NCI-H345 treated with DMSO at 0.1 percent for 48 hours (cell line): ENCODE results near the gene SORL1-AS1.
"Not testable (repeated sequence)": the region's sequence is repeated elsewhere in the genome, so short reads cannot be mapped to it uniquely, and the experiment has no call there.

Source experiments
- DNase-seq: peaks from one replicate; lab custom pipeline; 2025; ENCODE audit not compliant: unreplicated experiment; lab: John Stamatoyannopoulos, UW

The SORL1-AS1 gene

DNA sequence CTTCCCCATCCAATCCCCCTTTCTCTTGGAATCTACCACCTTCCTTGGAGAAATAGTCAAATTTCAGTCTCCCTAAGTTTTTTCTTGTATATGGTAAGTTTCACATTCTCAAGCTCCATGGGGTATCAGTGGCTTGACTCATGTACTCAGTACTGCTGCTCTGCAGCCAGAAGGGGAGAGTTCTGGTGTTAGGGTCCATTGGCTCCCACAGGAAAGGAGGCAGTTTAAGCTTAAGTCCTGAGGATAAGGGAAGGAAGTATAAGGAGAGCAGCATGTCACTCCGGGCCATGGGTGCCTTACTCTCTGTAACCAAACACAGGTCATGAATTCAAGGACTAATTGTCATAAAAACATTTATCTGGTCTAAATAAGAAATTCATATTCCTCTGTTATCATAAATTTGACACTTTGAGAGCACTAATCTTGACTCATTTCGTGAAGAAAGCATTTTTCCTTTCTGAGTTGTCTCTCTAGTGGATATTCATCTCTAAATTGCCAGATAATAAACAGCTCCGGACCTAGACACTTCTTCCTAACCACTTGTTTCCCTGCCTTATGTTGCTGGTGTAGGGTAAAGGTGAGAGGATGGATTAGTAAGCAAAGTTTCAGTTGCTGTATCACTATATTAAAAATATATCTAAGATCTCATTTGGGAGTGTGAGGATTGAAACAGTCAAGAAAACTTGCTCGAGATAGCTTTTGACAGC is 20.8 kb downstream of the SORL1-AS1 start:
- no peak for DNase-seq

GRCh38 chr11:121429556-121429955 is 23.2 kb downstream of the SORL1-AS1 start:
- no peak for DNase-seq

DNA sequence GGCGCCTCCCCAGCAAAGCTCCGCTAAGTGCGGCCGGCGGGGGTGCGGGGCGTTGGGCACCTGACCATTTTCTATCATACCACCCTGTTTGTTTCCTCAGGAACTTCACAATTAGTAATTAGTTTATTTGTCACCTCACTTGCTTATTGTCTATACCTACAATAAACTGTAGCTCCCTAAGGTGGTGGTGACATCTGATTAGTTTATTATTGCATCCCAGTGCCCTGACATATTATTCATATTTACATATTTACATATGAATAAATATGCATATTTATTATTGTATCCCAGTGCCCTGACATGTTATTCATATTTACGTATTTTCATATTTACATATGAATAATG is 25.4 kb downstream of the SORL1-AS1 start:
- DNase-seq, result no peak

DNA sequence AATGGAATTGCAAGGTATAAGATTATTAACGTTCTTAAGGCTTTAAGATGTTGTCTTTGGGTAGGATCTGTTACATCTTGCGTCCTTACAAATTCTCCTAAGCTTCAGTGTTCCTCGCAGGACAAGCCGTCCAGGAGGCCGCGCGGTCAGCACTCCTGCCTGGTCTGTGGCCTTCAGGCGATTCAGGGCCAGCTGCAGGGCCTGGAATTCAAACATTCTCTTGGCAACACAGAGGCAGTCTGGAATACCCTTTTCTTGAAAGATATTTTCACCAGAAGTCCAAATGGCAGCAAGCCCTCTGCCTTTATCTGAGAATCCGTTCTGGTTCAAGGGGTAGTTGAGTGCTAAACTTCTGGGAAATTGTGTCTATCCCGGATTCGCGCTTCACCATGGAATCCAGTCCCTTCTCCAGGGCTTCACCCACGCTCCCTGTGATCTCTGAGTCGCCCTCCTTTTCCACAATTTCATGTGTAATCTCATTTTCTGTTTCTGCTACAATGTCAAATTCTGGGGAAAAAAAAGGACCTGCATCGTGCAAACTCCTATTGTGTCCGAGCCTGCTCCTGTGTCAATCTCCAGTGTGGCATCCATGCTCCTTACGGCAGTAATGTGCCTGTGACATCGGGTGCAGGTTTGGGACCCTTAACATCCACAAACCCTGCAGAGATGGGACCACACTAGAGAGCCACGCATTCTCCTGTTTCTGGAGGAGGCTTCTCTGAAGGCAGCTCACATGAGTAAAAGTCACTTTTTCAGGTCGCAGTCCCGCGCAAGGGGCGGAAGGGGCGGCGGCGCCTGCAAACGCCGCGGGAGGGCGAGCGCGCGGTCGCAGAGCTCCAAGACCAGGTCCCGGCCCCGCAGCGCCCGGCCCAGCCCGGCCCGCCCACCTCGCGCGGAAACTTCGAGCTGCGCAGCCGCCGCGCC is 26.0 kb downstream of the SORL1-AS1 start:
- no peak for DNase-seq

DNA sequence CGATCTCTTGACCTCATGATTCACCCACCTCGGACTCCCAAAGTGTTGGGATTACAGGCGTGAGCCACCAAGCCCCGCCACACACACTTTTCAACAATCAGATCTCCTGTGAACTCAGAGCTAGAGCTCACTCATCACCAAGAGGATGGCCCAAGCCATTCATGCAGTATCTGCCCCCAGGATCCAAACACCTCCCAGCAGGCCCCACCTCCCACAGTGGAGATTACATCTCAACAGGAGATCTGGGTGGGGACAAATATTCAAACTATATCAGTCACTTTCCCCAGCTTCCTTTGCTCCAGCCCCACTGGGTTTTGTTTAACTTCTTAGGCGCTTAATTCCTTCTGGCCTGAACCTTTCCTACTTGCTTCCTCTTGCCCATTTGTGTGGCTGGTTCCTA is 26.9 kb downstream of the SORL1-AS1 start:
- no peak for DNase-seq

GRCh38 chr11:121422675-121423074 is 30.1 kb downstream of the SORL1-AS1 start:
- DNase-seq, result no peak

DNA sequence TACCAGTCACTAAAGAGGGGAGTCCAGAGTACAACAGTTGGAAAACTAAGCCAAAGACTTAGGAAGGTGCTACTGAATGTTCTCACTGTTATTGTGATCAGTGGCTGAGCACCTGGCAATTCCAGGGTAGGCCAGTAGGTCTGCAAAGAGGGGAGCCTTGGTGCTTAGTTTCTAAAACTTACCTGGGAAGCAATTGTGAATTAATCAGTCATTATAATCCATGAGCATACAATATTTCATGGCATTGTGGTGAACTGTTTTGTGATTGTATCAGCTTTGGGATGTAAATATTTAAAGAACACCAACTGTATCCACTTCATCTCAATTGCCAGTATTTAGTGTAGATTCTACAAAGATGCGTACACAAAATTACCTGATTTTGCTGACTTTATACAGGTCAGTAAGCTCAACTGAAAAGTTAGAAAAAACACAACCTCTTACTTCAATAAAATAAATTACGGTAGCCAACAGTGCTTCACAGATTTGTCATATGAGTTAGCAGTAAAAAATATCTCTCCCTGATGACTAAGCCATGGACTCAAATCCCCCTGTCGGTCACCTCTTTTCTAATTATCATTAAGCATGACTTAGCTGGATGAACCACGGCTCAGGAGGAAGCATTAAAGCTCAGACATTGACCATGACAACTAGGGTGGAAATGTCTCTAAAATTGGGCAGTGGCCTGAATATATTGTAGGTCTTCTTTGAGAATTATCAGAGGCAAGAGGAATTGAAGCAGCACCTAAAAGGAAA is 31.4 kb downstream of the SORL1-AS1 start:
- DNase-seq, result no peak

DNA sequence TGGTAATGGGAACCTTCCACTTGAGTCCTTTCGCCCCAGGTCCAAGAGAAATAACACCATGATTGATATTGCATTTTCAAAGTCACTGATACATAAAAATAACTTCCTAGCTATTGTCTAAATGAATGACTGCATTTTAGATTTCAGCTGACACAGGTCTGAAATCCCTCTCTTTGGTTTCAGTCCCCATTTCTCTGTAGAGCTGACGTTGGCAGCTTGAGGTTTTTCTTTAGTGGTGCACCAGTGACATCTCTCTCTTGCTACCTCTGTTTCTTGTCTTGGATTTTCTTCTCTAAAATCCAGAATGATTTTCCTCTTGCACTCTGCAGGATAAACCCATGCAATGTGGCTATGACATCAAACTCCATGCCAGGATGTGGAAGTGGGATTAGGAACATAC is 32.4 kb downstream of the SORL1-AS1 start:
- DNase-seq, result no peak

DNA sequence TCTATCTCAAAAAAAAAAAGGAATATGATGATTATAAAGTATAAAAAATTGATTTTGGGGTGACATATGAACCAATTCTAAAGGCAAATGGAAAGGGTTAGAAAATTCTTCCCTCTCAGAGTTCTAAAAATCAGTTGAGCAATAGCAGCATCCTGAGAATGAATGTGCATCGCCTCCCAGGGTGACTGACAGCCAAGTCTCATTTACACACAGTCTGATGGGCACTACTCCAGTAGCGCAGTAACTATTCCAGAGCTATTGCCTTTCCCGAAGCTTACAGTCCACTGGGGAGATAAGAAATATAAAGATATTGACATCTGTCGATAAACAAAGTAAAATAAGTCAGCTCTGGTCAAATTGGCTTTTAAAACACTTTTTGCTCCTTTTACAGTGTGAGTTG is 32.9 kb downstream of the SORL1-AS1 start:
- DNase-seq, result no peak

GRCh38 chr11:121418625-121419114 is 34.1 kb downstream of the SORL1-AS1 start:
- DNase-seq, result no peak

- DNase-seq, result no peak
These were observed 35.2 kb downstream of the SORL1-AS1 start for GRCh38 chr11:121417607-121418006.

GRCh38 chr11:121417055-121417551 is 35.7 kb downstream of the SORL1-AS1 start:
- DNase-seq, result no peak

DNA sequence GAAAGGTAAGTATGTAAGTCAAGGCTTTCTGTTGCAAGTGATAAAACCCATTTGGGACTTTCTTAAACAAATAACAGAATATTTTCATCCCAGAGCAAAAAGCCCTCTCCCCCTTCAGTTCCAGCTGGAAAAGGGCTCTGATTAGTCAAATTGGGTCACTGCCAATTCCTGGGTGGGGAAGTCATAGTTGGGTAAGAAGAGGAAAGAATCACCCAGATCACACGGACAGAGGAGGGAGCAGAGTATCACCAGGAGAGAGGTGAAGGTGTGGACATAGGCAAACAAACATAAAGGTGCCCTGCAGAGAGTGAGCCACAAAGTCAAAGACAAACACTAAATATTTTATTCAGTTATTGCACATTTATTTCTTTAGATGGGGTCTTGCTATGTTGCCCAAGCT is 36.9 kb downstream of the SORL1-AS1 start:
- DNase-seq, result no peak

DNA sequence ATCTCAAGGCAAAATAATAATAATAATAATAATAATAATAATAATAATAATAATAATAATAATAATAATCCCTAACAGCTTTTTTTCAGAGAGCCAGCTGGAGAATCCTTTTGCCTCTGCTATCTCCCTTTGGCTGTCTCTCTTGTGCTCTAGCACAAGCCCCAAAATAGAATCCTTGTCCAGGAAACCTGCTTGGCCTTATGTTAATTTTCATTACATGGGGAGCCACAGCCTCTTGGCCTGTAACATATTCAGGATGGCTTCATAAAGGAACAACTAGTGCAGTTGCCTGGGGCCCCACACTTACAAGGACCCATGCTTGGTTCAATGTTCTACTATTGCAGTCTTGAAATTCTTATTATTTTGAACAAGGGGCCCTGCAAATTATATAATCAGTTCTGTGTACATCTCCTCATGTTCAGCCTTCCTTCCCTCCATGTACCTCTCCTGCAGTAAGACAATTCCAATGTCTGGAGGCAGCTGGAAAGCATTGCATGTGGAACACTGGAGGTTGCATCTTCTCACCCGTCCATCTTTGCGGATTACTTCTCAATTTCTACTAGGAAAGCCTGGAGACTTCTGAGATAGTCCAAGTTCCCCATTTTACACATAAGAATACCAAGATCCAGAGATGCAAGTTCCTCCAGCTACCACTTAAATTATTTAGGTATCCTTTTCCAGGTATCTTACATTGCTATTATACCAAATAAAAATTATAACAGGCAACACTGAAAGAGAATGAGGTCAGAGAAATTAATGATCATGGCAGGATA is 38.4 kb downstream of the SORL1-AS1 start:
- no peak for DNase-seq

GRCh38 chr11:121412711-121413415 is 39.9 kb downstream of the SORL1-AS1 start:
- DNase-seq, result no peak

DNA sequence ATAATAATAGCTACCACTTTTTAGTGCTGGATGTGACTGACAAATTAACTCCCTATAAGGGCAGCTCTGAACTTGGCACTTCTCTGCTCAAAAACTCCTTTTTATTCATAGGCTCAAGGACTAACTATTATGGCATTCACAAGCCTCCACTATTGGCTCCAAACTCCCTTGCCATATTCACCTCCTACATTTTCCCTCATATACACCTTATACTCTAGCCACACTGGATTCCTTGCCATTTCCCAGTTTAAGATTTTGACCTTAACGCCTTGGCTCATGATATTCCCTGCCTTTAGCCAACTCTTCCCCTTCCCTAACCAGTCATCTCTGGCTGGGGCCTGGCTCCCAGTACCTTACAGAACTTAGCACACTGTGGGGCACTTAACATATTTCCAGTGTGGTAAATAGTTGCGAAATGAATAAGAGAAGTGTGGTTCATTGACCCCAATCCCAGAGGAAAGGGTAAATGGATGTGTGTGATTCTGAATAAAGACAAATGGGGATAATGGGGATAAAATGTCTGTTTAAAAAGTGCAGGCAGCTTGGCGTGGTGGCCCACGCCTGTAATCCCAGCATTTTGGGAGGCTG is 40.7 kb downstream of the SORL1-AS1 start:
- DNase-seq, result no peak

GRCh38 chr11:121411330-121411729 is 41.4 kb downstream of the SORL1-AS1 start:
- DNase-seq, result not testable (repeated sequence)

DNA sequence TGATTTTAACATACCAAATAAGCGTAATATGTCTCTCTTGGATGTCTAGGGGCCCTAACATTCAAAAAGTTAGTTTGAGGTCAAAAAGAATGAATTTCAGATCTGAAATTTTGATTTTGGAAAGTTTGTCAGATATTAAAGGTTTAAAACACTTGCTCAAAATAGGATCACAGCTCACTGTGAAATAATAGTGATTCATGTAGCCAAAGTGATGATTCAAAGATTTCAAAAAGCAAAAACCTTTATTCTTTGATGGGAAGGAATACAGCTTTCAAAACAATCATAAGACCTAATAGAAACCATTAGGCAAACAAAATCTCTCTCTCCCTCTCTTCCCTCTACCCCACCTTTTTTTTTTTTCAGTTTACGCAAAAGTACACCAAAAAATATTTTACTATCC is 42.7 kb downstream of the SORL1-AS1 start:
- not testable (repeated sequence) for DNase-seq

- no peak for DNase-seq
These were observed 43.9 kb downstream of the SORL1-AS1 start for GRCh38 chr11:121408830-121409229.

DNA sequence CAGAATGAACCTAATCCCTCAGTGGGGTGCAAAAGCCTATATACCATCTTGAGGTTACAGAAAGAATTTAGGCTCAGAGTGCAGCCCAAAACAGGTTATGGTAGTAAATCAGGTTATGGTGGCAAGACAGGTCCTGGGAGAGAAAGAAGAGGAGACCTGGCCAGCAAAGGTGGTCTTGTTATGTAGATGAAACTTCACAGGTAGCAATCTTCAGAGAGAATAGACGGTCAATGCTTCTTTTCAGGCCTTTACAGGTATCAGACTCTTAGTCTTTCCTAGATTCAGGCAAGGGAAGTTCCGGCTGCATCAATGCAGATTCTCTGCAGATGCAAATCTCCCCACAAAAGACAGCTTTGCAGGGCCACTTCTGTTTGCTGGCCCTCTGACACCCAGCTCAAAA is 46.5 kb downstream of the SORL1-AS1 start:
- DNase-seq, result no peak
